Pancreas (tissue), 10 donors: ENCODE results near the gene OR51E2. TPM values are rescaled to one million over a fixed set of nuclear protein-coding genes. Genes with fewer than 3 reads are reported as not detected.

Experiments used
- ATAC-seq, 4 donors: fragments of 200-7000 bp; cut with Tn5 transposase; one replicate each; pipeline versions ENCODE4 v1.8.0 to v1.9.1; 2020; ENCODE audit warnings: mild to moderate bottlenecking in 4 of 4, moderate library complexity in 4 of 4
- DNase-seq, 6 donors: peaks; one replicate each; pipeline ENCODE4 v3.0.0-alpha.2; 2020
- FAIRE-seq: peaks from 2 replicates; lab custom pipeline; 2012; peaks lifted over from hg19 to GRCh38; lab: Jason Lieb, UNC
- H3K27ac ChIP-seq, 4 donors: fragments of 200-600 bp; sonication (generic); 1 replicate in 3 of 4; 2 replicates in 1 of 4; pipeline versions ENCODE4 v1.5.0 to v1.8.0; 2020
- H3K27me3 ChIP-seq, 4 donors: fragments of 200-600 bp; one replicate each; pipeline ENCODE4 v1.8.0; 2021
- H3K36me3 ChIP-seq, 3 donors: fragments of 200-600 bp; sonication (generic) in 1 of 3; one replicate each; pipeline versions ENCODE4 v1.5.0 to v1.8.0; 2020 to 2021
- H3K4me1 ChIP-seq, 3 donors: fragments of 200-600 bp; one replicate each; pipeline ENCODE4 v1.8.0; 2021
- H3K4me3 ChIP-seq, 4 donors: fragments of 200-600 bp; sonication (generic) in 2 of 4; one replicate each; pipeline versions ENCODE4 v1.5.0 to v1.8.0; 2020 to 2021
- H3K9me3 ChIP-seq, 4 donors: fragments of 200-600 bp; one replicate each; pipeline ENCODE4 v1.8.0; 2021
- CTCF ChIP-seq, 4 donors: fragments of 200-600 bp; sonication (generic) in 3 of 4; IDR thresholded peaks; one replicate each; pipeline versions ENCODE4 v1.5.0 to v1.8.0; 2021; ENCODE audit warnings: antibody characterized with exemption in 4 of 4
- WGBS, 2 donors: extraction: QIAGEN DNeasy Blood & Tissue Kit; methylation state at CpG; one replicate each; pipeline ENCODE4 v1.1.7; 2013; 5-methylcytosine and 5-hydroxymethylcytosine counted together
- intact Hi-C, 3 donors: fragments of 100-400 bp; cut with DNase I; formaldehyde crosslinking; loops; one replicate each; pipeline versions ENCODE4 v1.11.1 to v1.14.2; 2022
- polyA plus RNA-seq, 2 donors: library from polyadenylated mRNA; stranded (reverse); fragments of 200-250 nt; gene quantifications; one replicate each; pipeline ENCODE4 v1.2.3, GENCODE V29; 2013
- total RNA-seq, 6 donors: library from RNA; stranded (reverse); fragmentation: NEBNext Ultra II Directional in 4 of 6; extraction: Animal tissue kit (Norgen Biotek cat#: 25700) in 4 of 6; gene quantifications; one replicate each; pipeline versions ENCODE4 v1.2.1 to v1.2.4, GENCODE V29; 2021 to 2023
- donor health status: healthy with polysubstance abuse.
- donor health status: DM: no; HTN: no; CAD: no; lungs with moderate emphysema.
- donor health status: DM: no; HTN: no; CAD: no.
- donor health status: control.
- donor health status: control.
- donor health status: Bipolar disorder and iron deficiency.
- donor health status: DM: yes; HTN: yes; CAD: no.
- donor health status: DM: no; HTN: no; CAD: no.
- donor health status: DM: no; HTN: no; CAD: no.
- donor health status: DM: yes; HTN: yes; CAD: no.

OR51E2 gene
- total and polyA plus RNA-seq, 8 donors: 0.09 to 0.16 TPM; not detected in 6

GRCh38 chr11:4636962-4637661 lies 60.5 kb downstream of the OR51E2 start, which contains the start of gene OR51D1:
TSS of gene OR51D1 (plus strand) at chr11:4637477. CDS start at chr11:4639791, 2,314 bp downstream.
- peaks cover 0 to 5% (median 0%) of the 10 kb centered on the region in 4 donors for H3K27me3 ChIP-seq
- intact Hi-C loops: loop anchor here in 1 of 3 donors (5.0 kb wide), 1 partner anchor 365 kb away; no protein-coding TSS in a partner anchor
- no peak within 1 kb of the TSS for H3K27ac ChIP-seq
- H3K9me3 ChIP-seq: no peaks in the 10 kb centered on the region
- peak; percentile 81 to 91 (median 89) for TF ChIP-seq CTCF (IDR thresholded peaks at IDR 0.05)
- WGBS, 2 donors: 24 to 28% methylated on average over 21 of the region's 21 CpGs
- FAIRE-seq (no peak), DNase-seq (peak; percentile 42 to 86 (median 76)), ATAC-seq (peak; percentile 94 to 100 (median 99))
- H3K4me3 ChIP-seq: peak within 1 kb of the TSS in 1 of 4 donors; percentile 11
- no peaks in the 10 kb centered on the region for H3K4me1 ChIP-seq
- H3K36me3 ChIP-seq: no peaks in the 10 kb centered on the region

GRCh38 chr11:4636136-4636535 lies 61.5 kb downstream of the OR51E2 start:
- Histone ChIP-seq H3K27ac (no peak overlapping the region), H3K4me3 (no peak overlapping the region), H3K27me3 (peaks cover 0 to 5% (median 0%) of the 10 kb centered on the region in 4 donors), H3K9me3 (no peaks in the 10 kb centered on the region), H3K36me3 (no peaks in the 10 kb centered on the region), H3K4me1 (no peaks in the 10 kb centered on the region)
- TF ChIP-seq CTCF (IDR thresholded peaks at IDR 0.05): no peak
- no peak for ATAC-seq
- no peak for DNase-seq
- FAIRE-seq: no peak
- intact Hi-C loops: loop anchor here in 1 of 3 donors (5.0 kb wide), 1 partner anchor 366 kb away; no protein-coding TSS in a partner anchor
- 45 to 73% methylated on average over 2 of the region's 2 CpGs for WGBS, 2 donors

Other genes with a start within 250 kb of the OR51E2 start
- gene OR52K2, start 248.6 kb downstream of the OR51E2 start, total RNA-seq: not detected
- under 1 TPM in 1 of 2 donors, not detected in 1; 0.09 TPM for gene OR52K2, start 248.6 kb downstream of the OR51E2 start, polyA plus RNA-seq
- gene OR52K1, start 215.2 kb downstream of the OR51E2 start, total RNA-seq: under 1 TPM in 1 of 6 donors, not detected in 5; 0.06 TPM
- not detected for gene OR52K1, start 215.2 kb downstream of the OR51E2 start, polyA plus RNA-seq
- gene OR52M1, start 152.7 kb downstream of the OR51E2 start, total RNA-seq: not detected
- not detected for gene OR52M1, start 152.7 kb downstream of the OR51E2 start, polyA plus RNA-seq
- not detected for gene OR52I2, start 116.1 kb downstream of the OR51E2 start, total RNA-seq
- gene OR52I2, start 116.1 kb downstream of the OR51E2 start, polyA plus RNA-seq: not detected
- gene OR52I1, start 103.8 kb downstream of the OR51E2 start, total RNA-seq: not detected
- not detected for gene OR52I1, start 103.8 kb downstream of the OR51E2 start, polyA plus RNA-seq
- gene TRIM68, start 89.6 kb downstream of the OR51E2 start, total RNA-seq: 10 to 100 TPM in 1 of 6 donors, 1 to 10 TPM in 5; 3.7 to 10.6 (median 6.5) TPM
- 1 to 10 TPM; 4.4 to 5.9 TPM for gene TRIM68, start 89.6 kb downstream of the OR51E2 start, polyA plus RNA-seq
- not detected for gene OR51D1, start 60.4 kb downstream of the OR51E2 start, total RNA-seq
- not detected for gene OR51D1, start 60.4 kb downstream of the OR51E2 start, polyA plus RNA-seq
- gene OR51E1, start 53.9 kb downstream of the OR51E2 start, total RNA-seq: under 1 TPM in 2 of 6 donors, not detected in 4; 0.06 to 0.12 TPM
- under 1 TPM; 0.07 to 0.23 TPM for gene OR51E1, start 53.9 kb downstream of the OR51E2 start, polyA plus RNA-seq
- not detected for gene MMP26, start 6.9 kb upstream of the OR51E2 start, total RNA-seq
- under 1 TPM in 1 of 2 donors, not detected in 1; 0.16 TPM for gene MMP26, start 6.9 kb upstream of the OR51E2 start, polyA plus RNA-seq
- not detected for gene OR51F1, start 72.1 kb upstream of the OR51E2 start, total RNA-seq
- not detected for gene OR51F1, start 72.1 kb upstream of the OR51E2 start, polyA plus RNA-seq
- not detected for gene OR52R1, start 106.5 kb upstream of the OR51E2 start, total RNA-seq
- gene OR52R1, start 106.5 kb upstream of the OR51E2 start, polyA plus RNA-seq: not detected
- gene OR51F2, start 123.5 kb upstream of the OR51E2 start, total RNA-seq: not detected
- gene OR51F2, start 123.5 kb upstream of the OR51E2 start, polyA plus RNA-seq: not detected
- not detected for gene OR51S1, start 151.4 kb upstream of the OR51E2 start, total RNA-seq
- gene OR51S1, start 151.4 kb upstream of the OR51E2 start, polyA plus RNA-seq: not detected
- gene OR51T1, start 184.0 kb upstream of the OR51E2 start, total RNA-seq: not detected
- not detected for gene OR51T1, start 184.0 kb upstream of the OR51E2 start, polyA plus RNA-seq
- gene OR51A7, start 205.9 kb upstream of the OR51E2 start, total RNA-seq: not detected
- gene OR51A7, start 205.9 kb upstream of the OR51E2 start, polyA plus RNA-seq: not detected
- gene OR51G2, start 221.5 kb upstream of the OR51E2 start, total RNA-seq: not detected
- gene OR51G2, start 221.5 kb upstream of the OR51E2 start, polyA plus RNA-seq: not detected
- not detected for gene OR51G1, start 226.5 kb upstream of the OR51E2 start, total RNA-seq
- not detected for gene OR51G1, start 226.5 kb upstream of the OR51E2 start, polyA plus RNA-seq
- not detected for gene OR51A4, start 249.8 kb upstream of the OR51E2 start, total RNA-seq
- gene OR51A4, start 249.8 kb upstream of the OR51E2 start, polyA plus RNA-seq: not detected